Parathyroid adenoma (tissue), 2 donors: ENCODE data around the gene KLRC4.

ENCODE experiments used
- H2AFZ ChIP-seq: fragments of 300-600 bp; sonication (generic); one replicate; pipeline ENCODE4 v1.7.0; 2017; ENCODE audit warnings: antibody characterized with exemption, mild to moderate bottlenecking
- H3K27ac ChIP-seq: fragments of 300-600 bp; sonication (generic); one replicate; pipeline ENCODE4 v1.7.0; 2017
- H3K27me3 ChIP-seq: fragments of 300-600 bp; sonication (generic); one replicate; pipeline ENCODE4 v1.7.0; 2017; ENCODE audit warnings: low read length; ENCODE audit not compliant: control insufficient read depth, insufficient read depth
- H3K36me3 ChIP-seq: fragments of 300-600 bp; sonication (generic); one replicate; pipeline ENCODE4 v1.7.0; 2017; ENCODE audit warnings: low read length; ENCODE audit not compliant: control insufficient read depth, insufficient read depth
- H3K4me1 ChIP-seq: fragments of 300-600 bp; sonication (generic); one replicate; pipeline ENCODE4 v1.7.0; 2017; ENCODE audit warnings: control low read depth
- H3K4me2 ChIP-seq: fragments of 300-600 bp; sonication (generic); one replicate; pipeline ENCODE4 v1.7.0; 2017; ENCODE audit warnings: low read length
- H3K4me3 ChIP-seq: fragments of 300-600 bp; sonication (generic); one replicate; pipeline ENCODE4 v1.7.0; 2017; ENCODE audit warnings: low read depth, low read length
- H3K79me2 ChIP-seq: fragments of 300-600 bp; sonication (generic); one replicate; pipeline ENCODE4 v1.7.0; 2017; ENCODE audit warnings: control low read depth
- H3K9ac ChIP-seq: fragments of 300-600 bp; sonication (generic); one replicate; pipeline ENCODE4 v1.7.0; 2017; ENCODE audit warnings: mild to moderate bottlenecking
- H3K9me3 ChIP-seq: fragments of 300-600 bp; sonication (generic); one replicate; pipeline ENCODE4 v1.7.0; 2017; ENCODE audit warnings: low read length; ENCODE audit not compliant: control insufficient read depth
- TF ChIP-seq, protein P1 (sequence below): fragments of 300-600 bp; sonication (generic); IDR thresholded peaks from one replicate; pipeline ENCODE4 v1.7.0; 2017; ENCODE audit warnings: antibody characterized with exemption, mild to moderate bottlenecking
- donor health status: primary hyperparathyroidism.

Gene KLRC4

DNA sequence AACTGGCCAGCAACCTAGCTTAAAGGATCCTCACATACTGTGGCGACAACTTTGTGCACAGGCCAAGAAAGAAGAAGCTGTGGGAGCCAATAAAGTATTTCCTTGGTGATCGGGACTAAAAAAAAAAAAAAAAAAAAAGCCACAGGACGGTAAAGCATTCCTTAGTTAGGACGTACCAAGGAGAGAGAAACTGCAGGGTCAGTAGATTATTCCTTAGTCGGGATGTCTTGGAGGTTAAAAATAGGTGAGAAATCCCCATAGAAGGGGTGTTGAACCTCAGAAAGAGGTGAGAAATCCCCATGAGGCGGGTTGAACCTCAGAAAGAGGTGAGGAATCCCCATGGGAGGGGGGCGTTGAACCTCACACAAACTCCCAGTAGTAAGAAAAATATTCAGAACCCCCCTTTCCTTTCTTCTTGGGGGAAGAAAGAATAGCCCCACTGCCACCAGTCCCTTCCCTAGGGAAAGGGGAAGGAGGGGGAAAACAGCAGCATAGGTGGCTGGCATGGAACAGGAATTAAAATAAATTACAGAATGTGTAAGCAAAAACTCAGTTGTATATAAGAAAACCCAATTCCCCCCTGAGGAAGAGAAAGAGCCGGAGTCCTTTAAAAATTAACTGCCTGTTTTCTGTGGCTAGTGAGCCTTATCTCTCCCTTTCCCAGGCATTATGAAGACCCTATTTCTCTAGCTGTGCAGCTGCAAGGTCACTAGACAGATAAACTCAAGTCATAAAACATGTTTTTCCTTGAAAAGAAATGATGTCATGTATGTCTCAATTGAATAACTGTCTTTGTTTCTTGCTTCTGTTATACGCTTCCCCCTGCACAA is 46.5 kb downstream of the KLRC4 start:
- no peaks in the 10 kb centered on the region for H3K36me3 ChIP-seq
- H3K4me1 ChIP-seq = peaks cover 26% of the 10 kb centered on the region
- no peaks in the 10 kb centered on the region for H3K27me3 ChIP-seq
- TF ChIP-seq, protein P1, sequence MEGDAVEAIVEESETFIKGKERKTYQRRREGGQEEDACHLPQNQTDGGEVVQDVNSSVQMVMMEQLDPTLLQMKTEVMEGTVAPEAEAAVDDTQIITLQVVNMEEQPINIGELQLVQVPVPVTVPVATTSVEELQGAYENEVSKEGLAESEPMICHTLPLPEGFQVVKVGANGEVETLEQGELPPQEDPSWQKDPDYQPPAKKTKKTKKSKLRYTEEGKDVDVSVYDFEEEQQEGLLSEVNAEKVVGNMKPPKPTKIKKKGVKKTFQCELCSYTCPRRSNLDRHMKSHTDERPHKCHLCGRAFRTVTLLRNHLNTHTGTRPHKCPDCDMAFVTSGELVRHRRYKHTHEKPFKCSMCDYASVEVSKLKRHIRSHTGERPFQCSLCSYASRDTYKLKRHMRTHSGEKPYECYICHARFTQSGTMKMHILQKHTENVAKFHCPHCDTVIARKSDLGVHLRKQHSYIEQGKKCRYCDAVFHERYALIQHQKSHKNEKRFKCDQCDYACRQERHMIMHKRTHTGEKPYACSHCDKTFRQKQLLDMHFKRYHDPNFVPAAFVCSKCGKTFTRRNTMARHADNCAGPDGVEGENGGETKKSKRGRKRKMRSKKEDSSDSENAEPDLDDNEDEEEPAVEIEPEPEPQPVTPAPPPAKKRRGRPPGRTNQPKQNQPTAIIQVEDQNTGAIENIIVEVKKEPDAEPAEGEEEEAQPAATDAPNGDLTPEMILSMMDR = no peak
- peak overlapping the region; percentile 92 for H3K27ac ChIP-seq
- H3K9ac ChIP-seq = no peak overlapping the region
- H3K79me2 ChIP-seq = no peaks in the 10 kb centered on the region
- no peaks in the 10 kb centered on the region for H3K9me3 ChIP-seq
- peak overlapping the region; percentile 79 for H3K4me3 ChIP-seq
- H3K4me2 ChIP-seq = peak overlapping the region; percentile 21
- H2AFZ ChIP-seq = peak overlapping the region; percentile 98

- Histone ChIP-seq H3K4me3 (no peak overlapping the region), H3K4me1 (peaks cover 22% of the 10 kb centered on the region)
Measured at GRCh38 chr12:10362325-10362724, 47.2 kb downstream of the KLRC4 start.

DNA sequence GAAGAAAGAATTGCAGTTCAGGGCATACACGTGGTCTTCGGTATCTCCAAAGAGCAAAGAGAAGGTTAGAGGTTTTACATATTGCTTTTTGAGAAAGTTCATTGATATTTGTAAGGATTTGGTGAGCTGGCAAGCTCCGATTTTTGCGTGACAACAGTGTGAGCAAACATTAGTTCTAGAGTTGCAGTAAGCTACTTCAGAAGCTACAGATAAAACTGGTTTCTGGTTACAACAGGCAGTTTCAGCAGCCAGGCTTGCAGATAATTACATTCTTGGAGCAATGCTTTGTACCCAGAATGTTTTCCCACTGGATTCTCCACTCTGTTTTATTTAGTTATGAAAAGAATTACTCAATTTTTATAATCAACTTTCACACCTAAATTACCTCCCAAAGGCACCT is 47.9 kb downstream of the KLRC4 start:
- Histone ChIP-seq H3K4me1 (peaks cover 16% of the 10 kb centered on the region), H3K27me3 (no peaks in the 10 kb centered on the region), H3K4me3 (no peak overlapping the region), H3K79me2 (no peaks in the 10 kb centered on the region), H3K9me3 (no peaks in the 10 kb centered on the region), H3K9ac (no peak overlapping the region), H2AFZ (peak overlapping the region; percentile 13), H3K27ac (no peak overlapping the region), H3K36me3 (no peaks in the 10 kb centered on the region), H3K4me2 (no peak overlapping the region)
- TF ChIP-seq, protein P1 = no peak

More at GRCh38 chr12:10362325-10362724, 47.2 kb downstream of the KLRC4 start:
- peak overlapping the region; percentile 92 for H3K27ac ChIP-seq
- peak overlapping the region; percentile 98 for H2AFZ ChIP-seq
- TF ChIP-seq, protein P1 = no peak
- H3K9ac ChIP-seq = no peak overlapping the region
- no peaks in the 10 kb centered on the region for H3K9me3 ChIP-seq
- no peaks in the 10 kb centered on the region for H3K27me3 ChIP-seq
- no peak overlapping the region for H3K4me2 ChIP-seq
- no peaks in the 10 kb centered on the region for H3K36me3 ChIP-seq
- no peaks in the 10 kb centered on the region for H3K79me2 ChIP-seq

DNA sequence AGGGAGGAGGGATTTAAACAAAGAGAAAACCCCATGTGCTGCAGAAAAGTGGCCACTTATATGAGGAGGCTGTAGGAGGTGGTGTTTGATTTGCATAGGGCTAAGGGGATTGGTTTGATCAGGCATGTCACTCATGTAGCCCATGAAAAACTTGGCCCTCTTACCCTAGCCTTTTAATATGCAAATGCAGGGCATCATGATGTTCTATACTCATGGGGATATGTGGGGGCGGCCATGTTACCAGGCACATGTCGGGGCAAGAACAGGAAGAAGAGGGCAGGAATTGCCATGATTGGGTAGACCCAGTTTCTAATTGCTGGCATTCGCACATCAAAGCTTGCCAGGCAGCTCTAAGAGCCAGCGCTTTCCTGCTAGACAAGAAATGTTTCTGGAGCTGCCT is 48.5 kb downstream of the KLRC4 start:
- H2AFZ ChIP-seq = peak overlapping the region; percentile 5
- H3K27me3 ChIP-seq = no peaks in the 10 kb centered on the region
- no peaks in the 10 kb centered on the region for H3K79me2 ChIP-seq
- no peaks in the 10 kb centered on the region for H3K9me3 ChIP-seq
- H3K36me3 ChIP-seq = no peaks in the 10 kb centered on the region
- no peak overlapping the region for H3K27ac ChIP-seq
- H3K9ac ChIP-seq = no peak overlapping the region
- H3K4me2 ChIP-seq = no peak overlapping the region
- TF ChIP-seq, protein P1 = no peak
- H3K4me3 ChIP-seq = no peak overlapping the region
- peaks cover 11% of the 10 kb centered on the region for H3K4me1 ChIP-seq

- H3K4me3 ChIP-seq = no peak overlapping the region
- TF ChIP-seq, protein P1 = no peak
Measured at GRCh38 chr12:10358969-10359368, 50.6 kb downstream of the KLRC4 start.

More at GRCh38 chr12:10358969-10359368, 50.6 kb downstream of the KLRC4 start:
- no peak overlapping the region for H3K4me2 ChIP-seq
- H3K27ac ChIP-seq = no peak overlapping the region
- no peaks in the 10 kb centered on the region for H3K9me3 ChIP-seq
- H2AFZ ChIP-seq = no peak overlapping the region
- peaks cover 8% of the 10 kb centered on the region for H3K4me1 ChIP-seq
- H3K27me3 ChIP-seq = no peaks in the 10 kb centered on the region
- H3K79me2 ChIP-seq = no peaks in the 10 kb centered on the region
- H3K9ac ChIP-seq = no peak overlapping the region
- H3K36me3 ChIP-seq = no peaks in the 10 kb centered on the region
